Measurements from ENCODE around the gene ZNF778.
"Not testable (repeated sequence)": the region's sequence is repeated elsewhere in the genome, so short reads cannot be mapped to it uniquely, and the experiment has no call there.

ZNF778 gene

DNA sequence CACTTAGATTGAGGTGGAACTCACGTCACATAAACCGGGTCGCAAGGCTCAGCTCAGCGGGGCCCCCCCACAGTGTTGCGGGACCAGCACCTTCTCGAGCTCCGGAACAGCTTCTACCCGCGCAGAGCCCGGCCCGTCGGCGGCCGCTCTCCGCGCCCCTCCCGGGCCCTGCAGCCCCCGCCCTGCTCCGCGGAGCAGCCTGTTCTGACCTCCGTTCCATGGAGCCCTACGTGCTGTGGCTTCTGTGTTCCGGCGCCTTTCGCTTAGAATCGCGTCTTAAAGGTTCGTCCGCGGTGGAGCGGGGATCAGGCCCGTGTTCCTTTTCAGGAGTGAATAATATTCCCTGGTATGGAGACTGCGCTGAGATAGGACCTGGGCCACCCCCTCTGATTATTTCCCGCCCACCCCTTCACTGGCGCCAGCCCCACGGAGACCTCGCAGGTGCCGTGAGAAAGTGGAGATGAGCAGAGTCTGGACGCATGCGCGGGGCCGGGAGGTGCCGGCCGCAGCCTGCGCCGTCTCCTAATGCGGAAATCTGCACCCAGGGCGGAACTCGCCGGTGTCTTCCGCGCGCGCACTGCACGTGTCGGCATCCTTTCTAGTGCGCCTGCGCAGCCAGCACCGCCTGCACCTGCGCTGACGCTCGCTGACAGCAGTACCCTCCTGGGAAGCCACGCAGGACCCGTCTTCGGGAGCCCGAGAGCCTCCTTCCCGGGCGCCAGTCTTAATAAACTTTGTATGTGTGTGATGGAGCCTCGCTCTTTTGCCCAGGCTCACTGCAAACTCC is 30.9 kb downstream of the ZNF778 start:
- no peak for TF ChIP-seq CTCF (IDR thresholded peaks at IDR 0.05; ENCODE audit: control insufficient read depth, insufficient read depth, low read depth, low read length, missing control alignments)
- no peak for DNase-seq (ENCODE audit: low read depth)
- no peak overlapping the region for H3K4me3 ChIP-seq (ENCODE audit: control insufficient read depth, low read depth, low read length)

DNA sequence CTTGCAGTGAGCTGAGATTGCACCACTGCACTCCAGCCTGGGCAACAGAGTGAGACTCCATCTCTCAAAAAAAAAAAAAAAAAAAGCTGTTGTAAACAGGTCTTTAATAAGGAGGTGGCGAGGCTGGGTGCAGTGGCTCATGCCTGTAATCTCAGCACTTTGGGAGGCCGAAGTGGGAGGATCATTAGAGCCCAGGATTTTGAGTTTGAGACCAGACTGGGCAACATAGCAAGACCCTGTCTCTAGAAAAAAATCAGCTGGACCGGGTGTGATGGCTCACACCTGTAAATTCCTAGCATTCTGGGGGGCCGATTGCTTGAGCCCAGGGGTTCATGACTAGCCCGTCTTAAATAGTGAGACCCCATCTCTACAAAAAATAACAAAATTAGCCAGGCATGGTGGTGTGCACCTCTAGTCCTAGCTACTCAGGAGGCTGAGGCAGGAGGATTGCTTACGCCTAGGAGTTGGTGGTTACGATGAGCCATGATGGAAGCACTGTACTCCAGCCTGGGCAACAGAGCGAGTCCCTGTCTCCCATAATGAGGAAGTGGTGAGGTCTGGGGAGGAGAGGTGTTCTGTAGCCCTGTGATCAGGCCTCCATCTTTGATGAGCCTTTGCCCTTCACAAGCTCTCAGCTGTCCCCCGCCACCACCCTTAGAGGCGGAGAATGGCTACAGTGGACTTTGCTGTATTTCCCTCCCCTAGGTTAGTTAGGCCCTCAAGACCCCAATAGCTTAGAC is 36.2 kb downstream of the ZNF778 start:
- DNase-seq (ENCODE audit: low read depth) = no peak
- no peak for TF ChIP-seq CTCF (IDR thresholded peaks at IDR 0.05; ENCODE audit: control insufficient read depth, insufficient read depth, low read depth, low read length, missing control alignments)
- no peak overlapping the region for H3K4me3 ChIP-seq (ENCODE audit: control insufficient read depth, low read depth, low read length)

- no peak overlapping the region; the same call in 1 of the 2 replicates for H3K4me3 ChIP-seq (ENCODE audit: control insufficient read depth, low read depth, low read length)
- TF ChIP-seq CTCF (IDR thresholded peaks at IDR 0.05; ENCODE audit: control insufficient read depth, insufficient read depth, low read depth, low read length, missing control alignments) = no peak
- no peak for DNase-seq (ENCODE audit: low read depth)
Measured at GRCh38 chr16:89256651-89257254, 39.2 kb downstream of the ZNF778 start.

DNA sequence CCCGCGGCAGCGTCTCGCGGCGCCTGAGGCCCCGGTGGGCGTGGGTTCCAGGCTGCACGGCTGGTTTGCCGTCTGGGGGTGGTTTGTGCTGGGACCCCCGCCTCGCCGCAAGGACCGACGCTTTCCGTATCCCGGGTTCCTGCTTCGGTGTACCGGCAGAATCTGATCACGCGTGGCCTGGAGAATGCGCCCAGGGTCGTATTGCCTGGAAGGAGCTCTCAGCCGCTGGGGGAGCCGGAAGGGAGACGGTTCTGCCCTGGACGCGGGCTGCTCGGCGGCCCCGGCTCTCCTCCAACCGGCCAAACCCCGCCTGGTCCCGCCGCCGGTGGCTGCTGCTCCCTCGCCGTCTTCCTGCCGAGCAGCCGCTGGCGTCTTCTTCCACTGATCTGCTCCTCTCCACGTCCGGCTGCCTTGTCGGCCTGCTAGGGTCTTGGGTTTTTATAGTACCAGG is 39.8 kb downstream of the ZNF778 start:
- no peak for TF ChIP-seq CTCF (IDR thresholded peaks at IDR 0.05; ENCODE audit: control insufficient read depth, insufficient read depth, low read depth, low read length, missing control alignments)
- H3K4me3 ChIP-seq (ENCODE audit: control insufficient read depth, low read depth, low read length) = peak overlapping the region; percentile 26
- no peak for DNase-seq (ENCODE audit: low read depth)

- DNase-seq (ENCODE audit: low read depth) = no peak
- no peak overlapping the region for H3K4me3 ChIP-seq (ENCODE audit: control insufficient read depth, low read depth, low read length)
- no peak for TF ChIP-seq CTCF (IDR thresholded peaks at IDR 0.05; ENCODE audit: control insufficient read depth, insufficient read depth, low read depth, low read length, missing control alignments)
Measured at GRCh38 chr16:89257757-89258465, 40.4 kb downstream of the ZNF778 start.

DNA sequence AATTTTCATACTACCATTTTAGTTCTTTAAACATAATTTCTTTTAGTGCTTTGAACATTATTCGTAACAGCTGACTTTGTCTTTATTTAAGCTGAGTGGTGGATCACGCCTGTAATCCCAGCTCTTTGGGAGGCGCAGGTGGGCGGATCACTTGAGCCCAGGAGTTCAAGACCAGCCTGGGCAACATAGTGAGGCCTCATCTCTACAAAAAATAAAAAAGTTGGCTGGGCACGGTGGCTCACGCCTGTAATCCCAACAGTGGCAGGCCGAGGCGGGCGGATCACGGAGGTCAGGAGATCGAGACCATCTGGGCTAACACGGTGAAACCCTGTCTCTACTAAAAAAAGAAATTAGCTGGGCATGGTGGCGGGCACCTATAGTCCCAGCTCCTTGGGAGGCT is 42.4 kb downstream of the ZNF778 start:
- not testable (repeated sequence) for DNase-seq (ENCODE audit: low read depth); H3K4me3 ChIP-seq (ENCODE audit: control insufficient read depth, low read depth, low read length)

Measured in AG09309 (cell line).